Urothelium cell line (cell line): ENCODE measurements around the gene CDC42.
"Not testable (repeated sequence)": the region's sequence is repeated elsewhere in the genome, so short reads cannot be mapped to it uniquely, and the experiment has no call there.

Experiments
- DNase-seq: peaks from one replicate; pipeline ENCODE4 v3.0.0; 2011; ENCODE audit warnings: low spot score, mixed read lengths
- FAIRE-seq: peaks from 2 replicates; lab custom pipeline; 2011; peaks lifted over from hg19 to GRCh38; lab: Jason Lieb, UNC

Gene CDC42

DNA sequence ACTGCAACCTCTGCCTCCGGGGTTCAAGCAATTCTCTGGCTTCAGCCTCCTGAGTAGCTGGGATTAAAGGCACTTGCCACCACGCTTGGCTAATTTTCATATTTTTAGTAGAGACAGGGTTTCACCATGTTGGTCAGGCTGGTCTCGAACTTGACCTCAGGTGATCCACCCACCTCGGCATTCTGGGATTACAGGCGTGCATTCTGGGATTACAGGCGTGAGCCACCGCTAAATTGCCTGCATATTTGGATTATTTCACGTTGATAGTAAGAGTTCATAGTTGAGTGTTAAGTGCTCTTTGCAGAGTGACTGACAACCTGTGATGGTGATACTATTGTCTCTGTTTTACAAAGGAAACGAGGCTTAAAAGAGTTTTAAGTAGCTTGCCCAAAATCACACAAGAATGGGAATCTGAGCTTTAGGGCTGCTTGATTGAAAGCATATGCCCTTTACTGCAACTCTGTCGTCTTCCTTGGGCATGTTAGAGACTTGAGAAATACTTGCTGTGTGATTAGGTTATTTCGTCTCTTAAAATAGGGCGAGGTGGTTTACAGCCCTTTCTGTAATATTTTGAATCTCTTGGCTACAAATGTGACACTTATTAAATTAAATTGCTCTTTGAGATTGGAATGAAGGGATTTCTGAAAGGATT, 12.4 kb downstream of the CDC42 start:
- DNase-seq (no peak), FAIRE-seq (no peak)

DNA sequence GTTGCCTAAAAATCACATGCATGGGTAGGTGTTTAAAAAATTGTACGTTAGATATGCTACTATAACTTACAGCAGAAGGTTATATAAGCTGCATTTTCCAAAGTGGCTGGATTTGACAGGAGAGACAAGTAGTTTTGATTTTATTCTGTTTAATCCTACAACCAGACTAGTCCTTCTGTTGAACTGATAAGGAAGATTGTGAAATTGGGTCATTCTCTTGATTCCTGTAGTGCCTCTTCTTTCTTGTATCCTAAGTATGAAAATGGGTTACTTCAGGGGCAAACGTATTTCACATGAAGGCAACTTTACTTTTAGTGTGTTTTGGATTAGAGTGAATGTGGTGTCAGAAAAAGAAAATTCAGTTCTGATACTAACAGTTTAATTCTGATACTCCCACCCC, 19.0 kb downstream of the CDC42 start:
- DNase-seq (no peak), FAIRE-seq (no peak)

DNA sequence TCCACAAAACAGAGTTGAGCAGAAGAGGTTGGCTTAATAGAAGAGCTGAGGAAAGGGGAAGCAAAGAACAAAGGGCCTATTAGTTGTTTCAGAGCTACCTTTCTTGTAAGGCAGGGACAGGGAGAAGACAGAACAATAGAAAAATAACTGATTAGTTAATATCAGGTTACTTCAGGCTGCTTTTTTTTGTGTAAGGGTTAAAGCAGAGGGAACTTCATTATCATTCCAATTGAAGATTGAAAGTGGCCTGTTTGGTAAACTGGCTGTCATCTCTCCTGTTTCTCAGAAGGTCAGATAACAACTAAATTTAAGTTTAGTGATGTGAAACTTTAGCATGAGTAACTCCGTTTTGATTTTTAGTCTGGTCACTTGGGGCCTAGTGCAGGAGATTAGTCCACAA, 22.3 kb downstream of the CDC42 start:
- DNase-seq (no peak), FAIRE-seq (no peak)

DNA sequence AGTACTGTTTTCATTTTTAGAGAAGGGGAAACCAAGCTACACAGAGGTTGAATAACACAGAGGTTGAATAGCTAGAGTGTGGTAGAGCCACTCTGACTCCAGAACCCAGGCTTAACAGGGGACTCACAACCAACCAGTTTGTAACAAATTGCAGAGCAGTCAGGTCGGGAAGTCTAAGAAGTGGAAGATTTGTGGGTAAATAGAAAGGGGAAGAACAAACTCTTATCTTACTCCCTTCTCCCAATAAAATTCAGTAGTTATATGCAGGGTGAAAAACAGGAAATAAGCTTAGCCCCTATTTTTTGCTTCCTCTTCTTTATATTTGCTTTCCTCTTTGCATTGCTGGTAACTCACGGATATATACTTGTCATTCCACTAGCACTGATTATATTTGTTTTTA, 23.2 kb downstream of the CDC42 start:
- FAIRE-seq, result no peak
- no peak for DNase-seq

DNA sequence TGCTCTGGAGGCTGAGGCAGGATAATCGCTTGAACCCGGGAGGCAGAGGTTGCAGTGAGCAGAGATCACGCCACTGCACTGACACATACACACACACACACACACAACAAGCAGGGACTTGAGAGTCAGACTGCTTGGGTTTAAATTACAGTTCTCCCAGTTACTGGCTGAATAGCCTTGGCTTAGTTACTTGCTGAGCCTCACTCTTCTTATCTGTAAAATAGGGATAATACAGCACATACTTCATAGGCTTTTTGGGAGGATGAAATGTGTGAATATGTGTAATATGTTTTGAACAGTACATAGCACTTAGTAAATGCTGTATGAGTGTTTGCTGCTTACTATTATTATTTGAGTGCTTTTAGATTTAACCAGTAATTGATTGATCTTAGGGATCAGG, 23.8 kb downstream of the CDC42 start:
- FAIRE-seq (no peak), DNase-seq (no peak)

DNA sequence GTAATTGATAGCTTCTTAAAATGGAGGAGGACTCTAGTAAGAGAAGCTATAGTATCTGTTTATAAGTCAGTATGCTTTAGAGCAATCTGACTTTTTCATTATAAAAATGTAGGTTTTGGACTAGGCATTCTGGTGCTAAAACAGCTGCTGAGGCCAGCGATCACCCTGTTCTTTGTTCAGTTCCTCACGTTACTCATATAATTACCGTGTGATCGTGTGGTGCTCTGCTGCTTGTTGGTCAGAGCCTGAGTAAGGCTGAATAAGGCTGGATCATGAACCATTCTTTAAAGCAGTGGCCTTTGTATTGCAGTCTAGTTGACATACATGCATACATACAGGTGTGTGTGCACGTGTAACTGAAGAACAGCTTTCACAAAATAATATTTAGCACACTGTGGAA, 25.2 kb downstream of the CDC42 start:
- FAIRE-seq, result no peak

DNA sequence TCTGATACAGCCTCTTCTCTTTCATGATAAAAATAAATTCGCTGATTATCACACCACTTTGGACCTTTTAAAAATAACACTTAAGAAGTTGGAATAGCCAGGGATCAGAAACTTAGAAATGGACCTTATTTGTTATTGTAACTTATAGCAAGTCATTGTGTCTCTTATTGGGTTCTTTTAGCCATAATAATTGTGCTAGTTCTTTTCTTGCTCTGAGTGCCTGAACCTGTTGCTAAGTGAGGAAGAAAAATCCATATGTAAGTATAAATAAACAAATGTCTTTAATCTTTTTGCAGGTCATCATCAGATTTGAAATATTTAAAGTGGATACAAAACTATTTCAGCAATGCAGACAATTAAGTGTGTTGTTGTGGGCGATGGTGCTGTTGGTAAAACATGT, 25.6 kb downstream of the CDC42 start:
- DNase-seq, result no peak
- FAIRE-seq, result no peak

More for the DNA sequence above, 25.2 kb downstream of the CDC42 start:
- DNase-seq, result no peak

DNA sequence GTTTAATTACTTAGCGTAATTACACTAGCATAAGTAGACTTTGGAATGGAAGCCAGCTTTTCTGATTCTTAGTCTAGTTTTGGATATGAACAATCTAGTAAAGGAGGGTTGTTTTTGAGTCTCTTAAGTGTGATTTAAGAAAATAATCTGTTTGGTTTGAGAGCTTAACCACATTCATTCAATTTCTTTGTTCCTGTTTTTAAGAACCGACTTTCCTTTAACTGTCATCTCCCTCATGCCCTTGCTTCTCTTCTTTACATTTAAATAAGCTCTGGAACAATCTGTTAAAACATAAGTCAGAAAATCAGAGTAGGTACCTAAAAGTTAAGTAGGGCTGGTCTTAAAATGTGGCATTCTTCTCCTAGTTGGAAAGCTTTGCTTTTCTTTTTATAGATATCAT, 27.7 kb downstream of the CDC42 start:
- FAIRE-seq (no peak), DNase-seq (no peak)

DNA sequence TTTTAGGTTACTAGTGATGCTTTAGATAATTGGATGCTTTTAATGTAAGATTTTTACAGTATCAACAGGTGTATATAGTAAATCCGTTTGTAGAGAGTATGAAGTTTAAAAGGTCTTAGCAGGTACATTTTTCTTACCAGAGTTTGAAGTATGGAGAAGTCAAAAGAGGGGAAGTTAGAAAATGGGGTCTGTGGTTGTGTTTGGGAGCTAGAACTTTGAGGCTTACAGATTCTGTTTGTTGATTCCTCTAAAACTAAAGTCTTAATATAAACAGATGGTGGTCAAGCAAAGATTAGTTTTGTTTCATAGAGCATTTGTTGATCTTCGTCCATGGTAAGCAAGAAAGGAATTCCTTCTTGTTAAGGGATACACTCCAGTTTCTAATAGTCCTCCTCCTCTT, 35.8 kb downstream of the CDC42 start:
- FAIRE-seq, result no peak
- no peak for DNase-seq

DNA sequence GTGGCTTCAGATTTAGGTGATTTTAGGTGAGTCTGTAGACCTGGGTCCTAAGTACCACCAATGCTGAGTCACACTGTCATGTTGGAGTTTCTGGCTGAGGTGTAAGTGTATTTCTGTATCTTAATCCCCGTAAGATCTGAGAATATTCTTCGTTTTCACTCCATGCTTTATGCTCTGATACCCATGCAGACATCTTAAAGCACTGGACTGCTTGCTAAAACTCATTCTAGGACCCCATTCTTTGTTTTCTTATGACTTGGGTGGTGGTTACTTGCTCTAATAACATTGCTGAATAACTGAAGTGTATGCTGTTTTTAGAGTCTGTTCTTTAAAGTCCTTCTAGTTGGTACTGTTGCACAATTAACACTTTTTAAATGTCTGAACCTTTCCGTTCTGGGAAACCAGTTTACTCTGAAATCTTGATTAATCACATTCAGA, 36.6 kb downstream of the CDC42 start:
- no peak for DNase-seq
- no peak for FAIRE-seq

DNA sequence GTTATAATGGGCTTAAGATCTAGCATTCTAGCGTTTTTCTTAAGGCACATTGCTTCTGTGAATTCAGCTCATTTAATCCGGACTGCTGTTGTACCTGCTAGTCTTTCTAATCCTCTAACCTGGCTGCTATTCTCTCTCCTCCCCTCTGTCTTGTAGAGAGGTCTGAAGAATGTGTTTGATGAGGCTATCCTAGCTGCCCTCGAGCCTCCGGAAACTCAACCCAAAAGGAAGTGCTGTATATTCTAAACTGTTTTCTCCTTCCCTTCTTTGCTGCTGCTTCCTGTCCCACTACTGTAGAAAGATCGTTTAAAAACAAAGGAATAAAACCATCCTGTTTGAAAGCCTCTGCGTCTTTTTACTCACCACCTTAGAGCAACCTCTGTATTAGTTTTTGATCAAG, 37.3 kb downstream of the CDC42 start:
- no peak for DNase-seq
- no peak for FAIRE-seq

DNA sequence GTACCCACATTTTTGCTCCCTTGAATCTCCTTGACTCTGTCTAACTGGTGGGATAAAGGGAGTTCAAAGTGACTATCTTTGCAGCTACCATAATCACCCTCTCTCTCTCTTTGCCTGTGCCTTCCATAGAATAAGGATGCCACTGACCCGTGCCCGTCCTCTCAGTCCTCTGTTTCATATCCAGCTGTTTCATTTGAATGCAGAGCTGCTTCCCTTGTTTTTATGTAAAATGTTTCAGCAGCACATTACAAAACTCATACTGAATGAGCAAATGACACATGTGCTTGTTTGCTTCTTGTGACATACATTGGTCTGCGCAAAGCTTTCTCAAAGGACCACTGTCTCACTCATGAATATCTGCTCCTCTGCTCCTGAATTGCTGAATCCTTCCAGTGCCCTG, 38.4 kb downstream of the CDC42 start:
- no peak for DNase-seq
- no peak for FAIRE-seq

DNA sequence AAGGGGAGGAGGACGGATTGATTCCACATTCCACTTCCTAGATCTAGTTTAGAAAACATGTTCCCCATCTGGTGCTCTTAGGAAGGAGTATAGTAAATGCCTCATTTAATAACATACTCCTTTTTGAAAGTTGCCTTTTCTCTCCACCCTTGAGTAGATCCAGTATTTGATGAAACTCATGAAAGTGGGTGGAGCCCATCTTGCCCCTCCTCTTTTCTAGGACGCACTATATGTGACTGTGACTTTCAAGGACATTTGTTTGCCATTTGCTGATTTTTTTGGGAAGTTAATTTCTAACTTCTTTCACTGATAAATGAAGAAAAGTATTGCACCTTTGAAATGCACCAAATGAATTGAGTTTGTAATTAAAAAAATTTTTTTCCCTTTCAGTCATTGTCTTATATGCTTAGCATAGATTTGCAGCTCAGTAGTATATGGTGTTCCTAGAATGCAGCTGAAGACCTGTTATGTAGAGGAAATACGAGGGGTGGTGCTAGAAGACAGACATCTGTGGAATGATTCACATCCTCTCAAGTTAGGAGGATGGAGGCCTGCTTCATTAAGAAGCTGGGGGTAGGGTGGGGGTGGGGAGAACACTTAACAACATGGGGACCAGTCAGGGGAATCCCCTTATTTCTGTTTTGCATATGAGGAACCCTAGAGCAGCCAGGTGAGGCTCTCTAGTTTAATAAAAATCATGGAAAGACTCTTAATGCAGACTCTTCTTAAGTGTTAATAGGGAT, 39.7 kb downstream of the CDC42 start:
- FAIRE-seq, DNase-seq: not testable (repeated sequence)

DNA sequence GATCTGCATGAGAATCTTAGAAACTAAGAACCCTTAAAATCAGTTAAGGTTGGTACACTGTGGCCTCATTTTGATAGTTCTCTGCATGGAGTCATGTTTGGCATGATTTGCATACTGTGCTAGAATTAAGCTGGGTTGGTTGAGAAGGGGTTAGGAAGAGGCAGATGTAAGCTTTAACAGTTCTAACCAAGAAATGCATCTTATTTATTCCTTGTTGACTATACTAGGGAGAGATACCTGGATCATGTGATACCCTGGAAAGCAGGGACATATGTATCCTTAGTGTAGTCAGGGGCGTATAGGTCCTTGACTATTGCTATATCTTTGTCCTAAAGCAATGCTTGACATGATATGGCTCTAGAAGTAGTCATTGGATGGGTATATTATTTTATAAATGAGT, 41.0 kb downstream of the CDC42 start:
- FAIRE-seq, result no peak
- DNase-seq, result no peak

DNA sequence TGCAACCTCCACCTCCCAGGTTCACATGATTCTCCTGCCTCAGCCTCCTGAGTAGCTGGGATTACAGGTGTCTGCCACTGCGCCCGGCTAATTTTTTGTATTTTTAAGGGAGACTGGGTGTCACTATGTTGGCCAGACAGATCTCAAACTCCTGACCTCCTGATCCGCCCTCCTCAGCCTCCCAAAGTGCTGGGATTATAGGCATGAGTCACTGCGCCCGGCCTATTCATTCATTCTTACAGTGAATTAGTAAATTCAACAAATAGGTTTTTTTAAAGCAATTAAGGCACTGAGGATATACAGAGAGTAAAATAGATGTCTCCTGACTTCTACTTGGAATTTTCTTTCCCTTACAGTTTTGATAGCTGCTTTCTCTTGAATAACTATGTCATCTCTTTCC, 43.5 kb downstream of the CDC42 start:
- no peak for FAIRE-seq
- DNase-seq, result no peak

DNA sequence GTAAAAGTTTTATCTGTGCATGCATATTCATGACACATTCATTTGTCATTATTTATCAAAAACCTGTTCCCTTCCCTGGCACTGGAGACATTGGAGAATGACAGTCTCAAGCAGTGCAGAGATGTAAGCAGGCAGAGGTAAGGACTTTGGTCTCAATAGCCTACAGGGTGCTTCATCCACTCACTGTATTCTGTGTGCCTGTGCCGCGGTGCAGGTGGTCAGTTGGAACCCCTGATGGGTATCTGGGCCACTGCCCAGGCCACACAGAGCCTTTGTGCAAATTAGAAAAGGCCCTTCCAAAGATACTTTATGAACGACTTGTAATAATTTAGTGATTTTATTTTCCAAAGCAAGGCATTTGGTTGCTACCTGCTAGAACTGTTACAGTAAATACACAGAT, 44.0 kb downstream of the CDC42 start:
- DNase-seq (no peak), FAIRE-seq (no peak)

DNA sequence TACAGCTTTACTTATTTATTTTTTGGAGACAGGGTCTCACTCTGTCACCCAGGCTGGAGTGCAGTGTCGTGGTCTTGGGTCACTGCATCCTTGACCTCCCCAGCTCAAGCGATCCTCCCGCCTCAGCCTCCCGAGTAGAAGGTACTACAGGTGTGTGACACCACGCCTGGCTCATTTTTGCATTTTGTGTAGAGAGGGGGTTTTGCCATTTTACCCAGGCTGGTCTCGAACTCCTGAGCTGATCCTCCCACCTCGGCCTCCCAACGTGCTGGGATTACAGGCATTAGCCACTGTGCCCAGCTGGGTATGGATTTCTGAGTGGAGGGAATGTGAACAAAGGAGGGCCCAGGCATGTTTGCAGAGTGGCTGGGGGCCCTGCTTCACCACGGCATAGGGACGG, 46.2 kb downstream of the CDC42 start:
- FAIRE-seq, result no peak
- DNase-seq, result no peak

DNA sequence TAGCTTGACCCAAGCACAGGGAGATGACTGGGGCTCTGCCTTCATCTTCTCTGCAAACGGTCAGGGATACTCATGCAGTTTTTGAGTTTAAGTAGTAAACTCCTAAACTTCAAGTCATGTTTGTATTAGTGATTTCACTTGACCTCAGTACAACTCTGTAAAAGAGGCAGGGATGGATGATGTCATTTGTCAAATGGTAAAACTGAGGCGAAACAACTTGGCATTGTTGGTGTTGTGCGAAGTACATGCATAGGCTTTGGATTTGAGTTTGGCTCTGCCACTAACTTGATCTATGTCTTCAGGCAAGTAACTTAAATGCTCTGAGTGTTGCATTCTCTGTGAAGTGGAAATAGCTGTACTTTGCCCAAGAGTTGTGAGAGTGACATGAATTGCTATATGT, 47.7 kb downstream of the CDC42 start:
- DNase-seq (no peak), FAIRE-seq (no peak)

DNA sequence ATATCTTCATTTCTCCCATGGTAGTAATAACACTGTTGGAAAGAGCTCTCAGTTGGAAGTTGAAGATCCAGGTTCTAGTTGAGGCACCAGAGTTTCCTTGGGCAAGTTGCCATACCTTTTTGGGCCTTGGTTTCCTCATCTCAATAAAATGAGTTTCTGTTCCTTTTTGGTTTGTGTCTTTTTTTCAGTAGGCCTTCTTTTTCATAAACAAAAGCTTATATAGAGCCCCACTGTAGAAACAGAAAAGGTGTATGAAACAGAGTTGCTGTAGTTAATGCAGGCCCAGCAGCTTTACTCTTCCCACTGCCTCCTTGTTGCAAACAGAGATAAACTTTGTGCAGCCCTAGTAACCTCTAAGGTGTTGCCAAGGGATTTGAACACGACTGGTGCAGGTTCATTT, 48.7 kb downstream of the CDC42 start:
- DNase-seq (no peak), FAIRE-seq (no peak)

DNA sequence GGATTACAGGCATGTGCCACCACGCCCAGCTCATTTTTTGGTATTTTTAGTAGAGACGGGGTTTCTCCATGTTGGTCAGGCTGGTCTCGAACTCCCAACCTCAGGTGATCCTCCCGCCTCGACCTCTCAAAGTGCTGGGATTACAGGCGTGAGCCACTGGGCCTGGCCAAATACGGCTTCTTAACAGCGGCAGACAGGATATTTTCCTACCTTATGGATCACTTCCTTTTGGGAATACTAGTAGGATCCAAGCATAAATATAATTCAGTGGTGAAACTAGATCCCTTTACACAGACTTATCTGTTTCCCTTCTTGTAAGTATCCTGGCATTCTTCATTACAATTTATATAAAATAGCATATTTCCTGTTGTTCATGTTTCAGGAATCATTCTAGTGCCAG, 49.5 kb downstream of the CDC42 start:
- no peak for DNase-seq
- no peak for FAIRE-seq

DNA sequence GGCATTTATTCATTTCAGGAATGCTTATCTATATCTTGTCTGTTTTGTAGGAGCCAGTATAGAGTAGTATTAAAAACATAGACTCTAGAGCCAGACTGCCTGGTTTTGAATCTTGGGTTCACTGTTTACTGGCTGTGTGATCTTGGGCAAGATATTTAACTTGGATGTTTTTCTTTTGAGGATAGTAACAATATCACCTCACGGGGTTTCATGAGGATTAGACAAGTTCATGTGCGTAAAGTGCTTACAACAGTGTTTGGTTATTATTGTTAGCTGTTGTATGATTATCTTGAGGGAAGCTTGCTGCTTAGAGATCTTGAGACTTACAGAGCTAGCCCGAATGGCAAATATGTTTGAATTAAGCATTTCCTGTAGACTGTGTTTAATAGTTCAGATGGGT, 50.2 kb downstream of the CDC42 start:
- DNase-seq, result no peak

DNA sequence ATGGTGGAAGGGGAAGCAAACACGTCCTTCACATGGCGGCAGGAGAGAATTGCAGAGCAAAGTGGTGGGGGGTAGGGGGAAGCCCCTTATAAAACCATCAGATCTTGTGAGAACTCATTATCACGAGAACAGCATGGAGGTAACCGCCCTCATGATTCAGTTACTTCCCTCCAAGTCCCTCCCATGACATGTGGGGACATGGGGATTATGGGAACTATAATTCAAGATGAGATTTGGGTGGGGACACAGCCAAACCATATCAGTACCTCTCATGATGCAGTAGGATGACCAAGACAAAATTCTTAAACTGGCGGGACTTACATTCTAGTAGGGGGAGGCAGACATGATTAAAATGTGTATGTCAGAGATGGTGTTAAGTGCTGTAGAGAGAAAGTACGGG, 51.6 kb downstream of the CDC42 start:
- FAIRE-seq (no peak), DNase-seq (no peak)

More for the DNA sequence above, 50.2 kb downstream of the CDC42 start:
- FAIRE-seq, result no peak
